Measurements from ENCODE around the gene GRPEL1. TPM values are rescaled to one million over a fixed set of nuclear protein-coding genes. Genes with fewer than 3 reads are reported as not detected.

The GRPEL1 gene
- total RNA-seq, 2 donors from 2014 or later, result 26.7 to 40.1 TPM

- DNase-seq (ENCODE audit: low spot score) (no peak), ATAC-seq (ENCODE audit: insufficient number of reproducible peaks, low FRiP score, low read depth) (no peak)
- H3K27ac ChIP-seq, result peak overlapping the region in 1 of 2 donors; percentile 78
- no peaks in the 10 kb centered on the region for H3K36me3 ChIP-seq
- H3K4me1 ChIP-seq (ENCODE audit: control insufficient read depth in 1 of 2, low read depth in 2 of 2), result peaks cover 8 to 21% of the 10 kb centered on the region in 2 donors
- peak; percentile 69 for TF ChIP-seq CTCF (IDR thresholded peaks at IDR 0.05)
- H3K4me3 ChIP-seq, result peak overlapping the region; percentile 82
- no peaks in the 10 kb centered on the region for H3K27me3 ChIP-seq (replicated peaks; ENCODE audit: insufficient read depth)
- no peaks in the 10 kb centered on the region for H3K9me3 ChIP-seq
Measured at GRCh38 chr4:7101692-7102515, 34.0 kb upstream of the GRPEL1 start.

GRCh38 chr4:7096236-7096635 is 28.4 kb upstream of the GRPEL1 start:
- Histone ChIP-seq H3K36me3 (no peaks in the 10 kb centered on the region), H3K4me3 (no peak overlapping the region), H3K27me3 (replicated peaks; ENCODE audit: insufficient read depth) (no peaks in the 10 kb centered on the region), H3K27ac (no peak overlapping the region), H3K4me1 (ENCODE audit: control insufficient read depth in 1 of 2, low read depth in 2 of 2) (no peaks in the 10 kb centered on the region), H3K9me3 (no peaks in the 10 kb centered on the region)
- ATAC-seq (ENCODE audit: insufficient number of reproducible peaks, low FRiP score, low read depth) (no peak), DNase-seq (ENCODE audit: low spot score) (no peak)
- TF ChIP-seq CTCF (IDR thresholded peaks at IDR 0.05), result no peak

- Histone ChIP-seq H3K36me3 (no peaks in the 10 kb centered on the region), H3K4me3 (no peak overlapping the region), H3K4me1 (ENCODE audit: control insufficient read depth in 1 of 2, low read depth in 2 of 2) (no peaks in the 10 kb centered on the region), H3K27me3 (replicated peaks; ENCODE audit: insufficient read depth) (no peaks in the 10 kb centered on the region), H3K27ac (no peak overlapping the region), H3K9me3 (no peaks in the 10 kb centered on the region)
- no peak for ATAC-seq (ENCODE audit: insufficient number of reproducible peaks, low FRiP score, low read depth)
- DNase-seq (ENCODE audit: low spot score), result no peak
- no peak for TF ChIP-seq CTCF (IDR thresholded peaks at IDR 0.05)
Measured at GRCh38 chr4:7095611-7096155, 27.8 kb upstream of the GRPEL1 start.

- no peaks in the 10 kb centered on the region for H3K9me3 ChIP-seq
- H3K4me3 ChIP-seq, result no peak overlapping the region
- peaks cover 0 to 2% of the 10 kb centered on the region in 2 donors for H3K4me1 ChIP-seq (ENCODE audit: control insufficient read depth in 1 of 2, low read depth in 2 of 2)
- no peak for TF ChIP-seq CTCF (IDR thresholded peaks at IDR 0.05)
- no peaks in the 10 kb centered on the region for H3K36me3 ChIP-seq
- ATAC-seq (ENCODE audit: insufficient number of reproducible peaks, low FRiP score, low read depth), result no peak
- DNase-seq (ENCODE audit: low spot score), result no peak
- H3K27me3 ChIP-seq (replicated peaks; ENCODE audit: insufficient read depth), result no peaks in the 10 kb centered on the region
- no peak overlapping the region for H3K27ac ChIP-seq
Measured at GRCh38 chr4:7094916-7095315, 27.1 kb upstream of the GRPEL1 start.

GRCh38 chr4:7092026-7092425 is 24.2 kb upstream of the GRPEL1 start:
- DNase-seq (ENCODE audit: low spot score), result no peak
- Histone ChIP-seq H3K36me3 (no peaks in the 10 kb centered on the region), H3K27ac (no peak overlapping the region), H3K27me3 (replicated peaks; ENCODE audit: insufficient read depth) (no peaks in the 10 kb centered on the region), H3K4me3 (no peak overlapping the region), H3K9me3 (no peaks in the 10 kb centered on the region), H3K4me1 (ENCODE audit: control insufficient read depth in 1 of 2, low read depth in 2 of 2) (peaks cover 3 to 12% of the 10 kb centered on the region in 2 donors)
- no peak for TF ChIP-seq CTCF (IDR thresholded peaks at IDR 0.05)
- ATAC-seq (ENCODE audit: insufficient number of reproducible peaks, low FRiP score, low read depth), result no peak
